Stimulated activated memory B cell treated with anti-CD40 and anti-IgM and Interleukin-4, amounts not matched to agents 10 μg/mL and 1 μg/mL and 100 μg/mL, for 72 hours (primary cell): ENCODE data around the gene CPA4.

ENCODE experiments used
- ATAC-seq: fragments of 150-1000 bp; cut with Tn5 transposase; 2 replicates; pipeline ENCODE4 v1.10.0; 2021
- H3K27ac Mint-ChIP-seq: one replicate; pipeline ENCODE4 v1.8.0; 2022; ENCODE audit warnings: mild to moderate bottlenecking, mixed read lengths
- H3K27me3 Mint-ChIP-seq: one replicate; pipeline ENCODE4 v1.8.0; 2022; ENCODE audit warnings: mixed read lengths
- H3K36me3 Mint-ChIP-seq: one replicate; pipeline ENCODE4 v1.8.0; 2022; ENCODE audit warnings: mixed read lengths
- H3K4me1 Mint-ChIP-seq: one replicate; pipeline ENCODE4 v1.8.0; 2022; ENCODE audit warnings: mixed read lengths
- H3K4me3 Mint-ChIP-seq: one replicate; pipeline ENCODE4 v1.8.0; 2022; ENCODE audit warnings: mild to moderate bottlenecking, moderate library complexity, mixed read lengths
- H3K9me3 Mint-ChIP-seq: one replicate; pipeline ENCODE4 v1.8.0; 2022; ENCODE audit warnings: mixed read lengths

CPA4 gene

DNA sequence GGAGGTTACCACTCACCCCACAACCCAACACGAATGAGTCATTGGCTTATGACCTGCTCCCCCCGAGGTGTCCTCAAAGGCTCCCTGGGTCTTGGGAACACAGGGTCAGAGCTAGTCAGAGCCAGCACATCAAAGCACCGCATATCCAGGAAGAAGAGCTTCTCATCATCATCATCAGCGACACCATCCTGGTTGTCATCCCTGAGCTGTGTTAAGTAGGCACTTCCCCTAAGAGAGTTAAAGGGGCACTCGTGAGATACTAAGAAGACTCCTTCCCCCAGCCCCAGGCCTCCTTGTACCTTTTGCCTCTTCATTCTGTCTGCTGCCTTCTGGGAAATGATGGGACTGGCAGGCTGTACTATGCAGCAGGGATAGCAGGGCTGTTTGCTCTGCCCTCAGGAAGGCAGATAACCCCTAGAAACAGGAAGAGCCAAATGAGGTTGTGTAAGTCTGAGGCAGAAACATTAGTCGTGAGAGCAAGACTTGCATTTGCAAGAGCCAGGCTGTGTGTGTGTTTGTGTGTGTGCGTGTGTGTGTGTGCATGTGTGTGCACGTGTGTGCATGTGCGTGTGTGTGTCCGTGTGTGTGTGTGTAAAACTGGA is 76.2 kb downstream of the CPA4 start:
- no peak for ATAC-seq
- Mint-ChIP-seq H3K9me3 (no peaks in the 10 kb centered on the region), H3K36me3 (no peaks in the 10 kb centered on the region), H3K4me3 (no peak overlapping the region), H3K27me3 (peaks cover 19% of the 10 kb centered on the region), H3K27ac (no peak overlapping the region), H3K4me1 (no peaks in the 10 kb centered on the region)

DNA sequence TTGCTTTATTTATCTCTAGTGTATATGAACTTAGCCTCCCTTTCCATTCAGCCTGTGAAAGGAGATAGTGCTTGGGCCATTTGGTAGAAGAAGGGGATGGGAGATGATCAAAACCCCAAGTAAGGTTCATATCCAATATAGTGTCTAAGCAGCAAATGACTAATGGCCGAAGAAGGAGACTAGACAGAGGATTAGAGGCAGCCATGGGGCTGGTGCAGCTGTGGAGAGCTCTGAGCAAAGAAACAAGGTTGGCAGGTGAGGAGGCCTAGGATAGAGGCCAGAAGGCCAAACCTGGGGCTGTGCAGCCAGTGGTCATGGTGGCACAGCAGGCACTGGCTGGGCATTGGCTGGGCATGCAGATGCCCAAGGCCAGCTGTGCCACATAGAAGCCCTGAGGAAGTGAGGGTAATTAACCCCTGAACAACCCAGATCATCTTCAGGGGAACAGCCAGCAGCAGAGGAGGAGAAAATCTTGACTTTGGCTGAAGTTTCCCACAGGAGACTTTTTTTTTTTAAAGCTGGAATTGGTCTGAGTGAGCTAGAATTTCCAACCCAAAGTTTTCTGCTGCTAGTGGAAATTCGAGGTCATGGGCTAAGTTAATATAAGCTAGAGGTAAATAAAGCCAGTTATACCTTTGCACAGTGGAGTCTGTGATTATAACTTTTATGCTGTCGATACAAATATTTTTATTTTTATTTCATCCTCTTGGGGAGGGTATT is 77.0 kb downstream of the CPA4 start:
- Mint-ChIP-seq H3K27me3 (peaks cover 19% of the 10 kb centered on the region), H3K36me3 (no peaks in the 10 kb centered on the region), H3K9me3 (no peaks in the 10 kb centered on the region), H3K4me1 (no peaks in the 10 kb centered on the region), H3K4me3 (no peak overlapping the region), H3K27ac (no peak overlapping the region)
- ATAC-seq = no peak

DNA sequence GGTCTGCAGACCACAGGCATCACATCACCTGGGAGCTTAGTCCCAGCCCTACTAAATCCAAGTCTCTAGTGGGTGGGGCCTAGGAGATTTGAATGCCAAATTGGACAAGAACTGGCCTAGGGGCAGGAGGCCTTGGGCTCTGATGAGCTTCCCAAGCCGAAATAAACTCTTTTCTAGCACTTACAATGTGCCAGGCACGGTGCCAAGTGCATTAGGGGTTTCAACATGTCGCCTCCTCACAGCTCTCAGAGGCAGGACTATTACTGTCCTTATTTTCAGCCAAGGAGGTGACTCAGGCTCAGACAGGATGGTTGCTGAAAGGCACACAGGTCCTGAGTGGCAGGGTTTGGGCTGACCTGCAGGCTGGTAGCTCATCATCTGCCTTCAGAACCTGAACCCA is 78.1 kb downstream of the CPA4 start:
- Mint-ChIP-seq H3K4me1 (no peaks in the 10 kb centered on the region), H3K27me3 (peaks cover 19% of the 10 kb centered on the region), H3K36me3 (no peaks in the 10 kb centered on the region), H3K27ac (no peak overlapping the region), H3K9me3 (peaks cover 4% of the 10 kb centered on the region), H3K4me3 (no peak overlapping the region)
- no peak for ATAC-seq

DNA sequence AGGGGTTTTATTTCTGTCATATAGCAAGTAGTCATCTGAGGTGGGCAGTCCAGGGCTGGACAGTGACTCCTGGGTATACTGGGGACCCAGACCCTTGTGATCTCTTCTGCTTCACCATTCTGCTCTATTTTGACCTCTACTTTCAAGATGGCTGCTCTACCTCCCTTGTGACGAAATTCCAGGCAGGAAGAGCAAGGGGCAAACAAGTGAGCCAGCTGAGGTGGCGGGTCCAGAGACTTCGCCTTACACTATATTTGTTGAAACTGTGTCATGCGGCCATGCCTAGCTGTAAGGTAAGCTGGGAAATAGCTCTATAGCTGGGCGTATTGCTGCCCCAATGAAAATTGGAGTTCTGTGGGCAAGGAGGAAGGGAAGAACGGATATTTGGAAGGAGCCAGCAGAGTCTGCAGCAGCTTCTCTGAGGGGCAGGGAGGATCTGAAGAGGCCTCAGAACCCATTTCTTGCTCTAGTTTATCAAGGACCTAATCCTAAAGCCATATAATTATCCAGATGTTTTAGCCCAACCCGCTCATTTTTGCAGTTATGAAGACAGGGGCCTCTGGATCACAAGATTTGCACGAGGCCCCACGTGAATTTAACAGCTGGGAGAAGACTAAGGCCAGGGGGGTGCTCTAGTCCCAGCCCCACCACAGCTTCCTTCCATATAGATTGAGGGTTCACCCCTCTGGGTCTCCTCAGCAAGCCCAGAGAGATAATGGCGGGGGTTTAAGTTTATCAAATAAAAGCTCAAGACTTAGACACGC is 79.6 kb downstream of the CPA4 start:
- Mint-ChIP-seq H3K9me3 (peaks cover 11% of the 10 kb centered on the region), H3K36me3 (no peaks in the 10 kb centered on the region), H3K4me1 (no peaks in the 10 kb centered on the region), H3K4me3 (no peak overlapping the region), H3K27me3 (peaks cover 19% of the 10 kb centered on the region), H3K27ac (no peak overlapping the region)
- ATAC-seq = no peak
